Measurements from ENCODE around the gene EGLN1.

DNA sequence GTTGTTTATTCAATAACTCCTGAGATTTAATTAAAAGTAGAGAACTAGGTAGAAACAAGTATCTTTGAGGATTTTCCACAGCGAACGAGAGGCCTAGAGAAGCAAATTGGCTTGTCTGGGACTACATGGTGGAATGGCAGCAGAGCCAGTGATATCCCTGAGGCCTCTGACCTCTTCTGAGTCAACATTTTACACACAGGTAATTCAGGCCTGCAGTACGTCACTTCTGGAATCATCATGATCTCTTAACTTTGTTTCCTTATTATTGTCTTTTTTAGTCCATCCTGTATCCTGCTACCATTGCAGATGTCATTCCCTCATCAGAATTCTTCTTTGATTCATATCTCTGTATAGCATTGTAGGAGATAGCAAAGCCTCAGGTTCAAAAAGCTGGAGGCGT, 74.1 kb downstream of the EGLN1 start:
- no peak for TF ChIP-seq JUND (IDR thresholded peaks at IDR 0.05; ENCODE audit: low read depth, low read length)
- no peak for TF ChIP-seq POLR2A (IDR thresholded peaks at IDR 0.05; ENCODE audit: low read depth, low read length)
- no peak for TF ChIP-seq RAD21 (IDR thresholded peaks at IDR 0.05; ENCODE audit: insufficient read depth, low read depth, low read length)
- no peak for TF ChIP-seq BMI1 (IDR thresholded peaks at IDR 0.05; ENCODE audit: borderline replicate concordance)
- TF ChIP-seq, protein P1, sequence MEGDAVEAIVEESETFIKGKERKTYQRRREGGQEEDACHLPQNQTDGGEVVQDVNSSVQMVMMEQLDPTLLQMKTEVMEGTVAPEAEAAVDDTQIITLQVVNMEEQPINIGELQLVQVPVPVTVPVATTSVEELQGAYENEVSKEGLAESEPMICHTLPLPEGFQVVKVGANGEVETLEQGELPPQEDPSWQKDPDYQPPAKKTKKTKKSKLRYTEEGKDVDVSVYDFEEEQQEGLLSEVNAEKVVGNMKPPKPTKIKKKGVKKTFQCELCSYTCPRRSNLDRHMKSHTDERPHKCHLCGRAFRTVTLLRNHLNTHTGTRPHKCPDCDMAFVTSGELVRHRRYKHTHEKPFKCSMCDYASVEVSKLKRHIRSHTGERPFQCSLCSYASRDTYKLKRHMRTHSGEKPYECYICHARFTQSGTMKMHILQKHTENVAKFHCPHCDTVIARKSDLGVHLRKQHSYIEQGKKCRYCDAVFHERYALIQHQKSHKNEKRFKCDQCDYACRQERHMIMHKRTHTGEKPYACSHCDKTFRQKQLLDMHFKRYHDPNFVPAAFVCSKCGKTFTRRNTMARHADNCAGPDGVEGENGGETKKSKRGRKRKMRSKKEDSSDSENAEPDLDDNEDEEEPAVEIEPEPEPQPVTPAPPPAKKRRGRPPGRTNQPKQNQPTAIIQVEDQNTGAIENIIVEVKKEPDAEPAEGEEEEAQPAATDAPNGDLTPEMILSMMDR (IDR thresholded peaks at IDR 0.05 in 2 of 3, conservative IDR thresholded peaks at IDR 0.05 in 1 of 3; ENCODE audit: control insufficient read depth in 2 of 3, extremely low read depth in 1 of 3, insufficient read depth in 1 of 3, low read depth in 3 of 3, low read length in 3 of 3) = no peak
- no peak for TF ChIP-seq SRF (IDR thresholded peaks at IDR 0.05; ENCODE audit: low read depth in 2 of 2, low read length in 2 of 2)

All from GM12878 (cell line).